ENCODE results near the gene RPL22.
A peak's percentile ranks its signal among the peaks of the same experiment; 100 is the strongest.

RPL22 gene

DNA sequence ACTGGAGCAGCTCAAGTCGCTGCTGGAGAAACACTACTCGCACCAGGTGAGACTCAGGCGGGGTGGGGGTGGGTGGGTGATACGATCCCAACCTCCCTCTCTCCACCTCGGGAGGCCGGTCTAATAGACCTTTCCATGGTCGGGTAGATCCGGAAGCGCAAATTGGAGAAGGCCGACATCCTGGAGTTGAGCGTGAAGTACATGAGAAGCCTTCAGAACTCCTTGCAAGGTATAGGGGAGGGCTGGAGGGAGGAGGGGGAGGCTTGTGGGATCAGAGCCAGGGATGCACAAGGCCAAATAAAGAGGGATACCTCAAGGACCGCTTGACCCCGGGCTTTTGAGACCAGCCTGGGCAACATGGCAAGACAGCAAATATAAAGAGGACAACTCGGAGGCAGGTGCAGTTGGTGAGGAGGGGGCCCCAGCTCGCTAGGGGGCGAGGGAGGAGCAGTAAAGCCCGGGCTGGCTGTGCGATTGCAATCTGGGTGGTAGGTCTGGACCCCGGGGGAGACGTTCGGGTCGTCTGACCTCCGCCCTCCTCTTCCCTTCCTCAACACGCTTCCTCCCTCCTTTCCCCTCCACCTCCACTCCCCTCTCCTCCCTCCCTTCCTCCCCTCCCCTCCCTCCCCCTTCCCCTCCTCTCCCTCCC, 45.1 kb upstream of the RPL22 start:
- no peaks in the 10 kb centered on the region for H3K79me2 ChIP-seq (ENCODE audit: low read length)
- H3K4me1 ChIP-seq (ENCODE audit: low read length), result peaks cover 4% of the 10 kb centered on the region; the same call in 1 of the 2 replicates
- H3K4me2 ChIP-seq (ENCODE audit: low read length), result no peak overlapping the region

DNA sequence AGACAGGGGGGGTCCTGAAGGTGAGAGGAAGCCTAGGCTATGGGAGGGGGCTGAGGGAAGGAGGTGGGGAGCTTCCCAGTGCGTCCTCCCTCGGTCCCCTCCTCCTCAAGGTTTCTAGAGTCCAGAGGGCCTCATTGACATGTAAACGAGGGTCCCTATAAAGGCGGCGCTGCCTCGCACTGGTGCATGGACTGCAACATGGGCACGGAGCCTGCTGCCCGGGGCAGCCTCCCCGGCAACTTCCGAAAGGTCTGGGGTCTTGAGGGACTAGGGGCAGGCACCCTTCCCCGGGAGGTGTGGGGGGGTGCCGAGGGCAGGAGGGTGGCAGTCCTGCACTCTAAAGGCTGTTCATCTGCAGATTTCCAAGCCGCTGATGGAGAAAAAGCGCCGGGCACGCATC, 44.6 kb upstream of the RPL22 start, which contains the start of gene HES3:
Gene HES3 (plus strand): TSS at position 187 of the 400 bp plus-strand sequence. CDS start 187 bp downstream, at position 374.
- TF ChIP-seq EZH2phosphoT487 (IDR thresholded peaks at IDR 0.05; ENCODE audit: low read depth) (no peak), CTCF (IDR thresholded peaks at IDR 0.05; ENCODE audit: low read depth, low read length) (no peak)
- no peak within 1 kb of the TSS for H3K27ac ChIP-seq (ENCODE audit: low read length)
- peak within 1 kb of the TSS; percentile 77; the same call in 1 of the 2 replicates for H3K4me3 ChIP-seq (ENCODE audit: low read length)
- H3K4me1 ChIP-seq (ENCODE audit: low read length), result peaks cover 4% of the 10 kb centered on the region; the same call in 1 of the 2 replicates
- H3K9ac ChIP-seq (ENCODE audit: low read length), result no peak within 1 kb of the TSS
- H3K79me2 ChIP-seq (ENCODE audit: low read length), result no peaks in the 10 kb centered on the region
- H3K9me3 ChIP-seq (ENCODE audit: insufficient read depth, low read length), result no peaks in the 10 kb centered on the region
- no peak within 1 kb of the TSS for H2AFZ ChIP-seq (ENCODE audit: low read depth, low read length)
- no peaks in the 10 kb centered on the region for H4K20me1 ChIP-seq (ENCODE audit: insufficient read depth, low read length)
- H3K4me2 ChIP-seq (ENCODE audit: low read length), result peak within 1 kb of the TSS; percentile 73
- no peaks in the 10 kb centered on the region for H3K36me3 ChIP-seq (replicated peaks; ENCODE audit: low read depth, low read length)
- H3K27me3 ChIP-seq (ENCODE audit: low read depth, low read length), result no peaks in the 10 kb centered on the region

More for the DNA sequence above, 45.1 kb upstream of the RPL22 start:
- Histone ChIP-seq H3K27me3 (ENCODE audit: low read depth, low read length) (no peaks in the 10 kb centered on the region), H3K9me3 (ENCODE audit: insufficient read depth, low read length) (no peaks in the 10 kb centered on the region), H3K36me3 (replicated peaks; ENCODE audit: low read depth, low read length) (no peaks in the 10 kb centered on the region), H4K20me1 (ENCODE audit: insufficient read depth, low read length) (no peaks in the 10 kb centered on the region), H3K27ac (ENCODE audit: low read length) (no peak overlapping the region), H3K4me3 (ENCODE audit: low read length) (no peak overlapping the region), H3K9ac (ENCODE audit: low read length) (no peak overlapping the region), H2AFZ (ENCODE audit: low read depth, low read length) (no peak overlapping the region)
- no peak for TF ChIP-seq CTCF (IDR thresholded peaks at IDR 0.05; ENCODE audit: low read depth, low read length)
- TF ChIP-seq EZH2phosphoT487 (IDR thresholded peaks at IDR 0.05; ENCODE audit: low read depth), result no peak

GRCh38 chr1:6243053-6243834, 43.8 kb upstream of the RPL22 start:
- H3K4me1 ChIP-seq (ENCODE audit: low read length), result peaks cover 4% of the 10 kb centered on the region; the same call in 1 of the 2 replicates

More at GRCh38 chr1:6243053-6243834, 43.8 kb upstream of the RPL22 start:
- no peak for TF ChIP-seq EZH2phosphoT487 (IDR thresholded peaks at IDR 0.05; ENCODE audit: low read depth)
- TF ChIP-seq CTCF (IDR thresholded peaks at IDR 0.05; ENCODE audit: low read depth, low read length), result no peak
- Histone ChIP-seq H3K27me3 (ENCODE audit: low read depth, low read length) (no peaks in the 10 kb centered on the region), H3K27ac (ENCODE audit: low read length) (no peak overlapping the region), H3K4me2 (ENCODE audit: low read length) (no peak overlapping the region), H4K20me1 (ENCODE audit: insufficient read depth, low read length) (no peaks in the 10 kb centered on the region), H3K36me3 (replicated peaks; ENCODE audit: low read depth, low read length) (no peaks in the 10 kb centered on the region), H3K4me3 (ENCODE audit: low read length) (no peak overlapping the region), H3K79me2 (ENCODE audit: low read length) (no peaks in the 10 kb centered on the region), H3K9me3 (ENCODE audit: insufficient read depth, low read length) (no peaks in the 10 kb centered on the region), H3K9ac (ENCODE audit: low read length) (no peak overlapping the region), H2AFZ (ENCODE audit: low read depth, low read length) (no peak overlapping the region)

Measured in OCI-LY3 (cell line).